Tibial artery (tissue), 4 donors: ENCODE measurements around the gene GABRB3.

Source experiments
- DNase-seq, 2 donors: peaks; one replicate each; pipeline ENCODE4 v3.0.0-alpha.2; 2019
- H3K27ac ChIP-seq, 2 donors: fragments of 200-600 bp; sonication (generic) in 1 of 2; 1 replicate in 1 of 2; 2 replicates in 1 of 2; pipeline ENCODE4 v1.5.1; 2018 to 2019; ENCODE audit warnings: mild to moderate bottlenecking in 1 of 2
- H3K27me3 ChIP-seq, 2 donors: fragments of 200-600 bp; sonication (generic) in 1 of 2; one replicate each; pipeline versions ENCODE4 v1.5.1 to v1.6.0; 2016 to 2019
- H3K36me3 ChIP-seq, 3 donors: fragments of 200-600 bp; sonication (generic) in 2 of 3; one replicate each; pipeline ENCODE4 v1.5.1; 2016 to 2019; ENCODE audit warnings: mild to moderate bottlenecking in 2 of 3
- H3K4me1 ChIP-seq, 4 donors: fragments of 200-600 bp; sonication (generic) in 2 of 4; 1 replicate in 3 of 4; 2 replicates in 1 of 4; pipeline ENCODE4 v1.5.1; 2016 to 2019
- H3K4me3 ChIP-seq, 2 donors: fragments of 200-600 bp; sonication (generic) in 1 of 2; 1 replicate in 1 of 2; 2 replicates in 1 of 2; pipeline ENCODE4 v1.5.1; 2018 to 2019; ENCODE audit warnings: mild to moderate bottlenecking in 2 of 2
- H3K9me3 ChIP-seq, 3 donors: fragments of 200-600 bp; sonication (generic) in 1 of 3; one replicate each; pipeline ENCODE4 v1.5.1; 2016 to 2019
- intact Hi-C: fragments of 100-400 bp; cut with DNase I; formaldehyde crosslinking; loops from one replicate; pipeline ENCODE4 v1.15.0; 2023; ENCODE audit warnings: low total_unique reads
- TF ChIP-seq, protein P1 (sequence below), 2 experiments: fragments of 200-600 bp in 1 of 2; fragments of 450-650 bp in 1 of 2; IDR thresholded peaks; one replicate each; pipeline ENCODE4 v1.5.1; 2017 to 2019; ENCODE audit warnings: antibody characterized with exemption in 2 of 2, mild to moderate bottlenecking in 1 of 2, moderate library complexity in 1 of 2

GABRB3 gene

DNA sequence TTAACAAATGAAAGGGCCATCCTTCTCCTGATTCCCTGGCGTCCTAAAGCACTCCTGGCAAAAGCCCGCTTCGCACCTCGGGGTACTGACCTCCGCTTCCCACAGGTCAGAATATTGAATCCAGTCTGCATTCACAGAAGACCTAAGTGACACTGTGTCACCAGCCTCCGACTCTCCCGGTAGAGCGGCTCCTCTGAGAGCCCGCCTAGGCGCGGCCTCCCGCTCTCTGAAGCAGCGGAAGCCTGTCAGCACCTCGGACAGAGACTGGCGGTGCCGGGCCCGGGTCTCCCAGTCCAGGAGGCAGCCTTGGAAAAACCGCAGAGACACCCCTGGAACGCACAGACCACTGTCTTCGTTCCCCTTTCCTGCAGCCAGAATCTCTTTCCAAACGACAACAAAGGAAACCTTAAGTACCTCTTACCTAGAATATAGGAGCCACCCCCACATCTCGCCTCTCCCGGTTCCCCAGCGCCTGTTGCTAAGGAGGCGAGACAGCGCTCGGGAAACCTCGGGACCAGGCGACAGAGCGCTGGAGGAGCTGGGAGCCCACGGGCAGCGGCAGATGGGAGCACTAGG is 1.2 kb downstream of the GABRB3 start:
- H3K9me3 ChIP-seq, result no peaks in the 10 kb centered on the region
- peak overlapping the region; percentile 41 to 55 for H3K4me3 ChIP-seq
- DNase-seq, result no peak
- peaks cover 0 to 51% of the 10 kb centered on the region in 2 donors for H3K27me3 ChIP-seq
- TF ChIP-seq, protein P1, sequence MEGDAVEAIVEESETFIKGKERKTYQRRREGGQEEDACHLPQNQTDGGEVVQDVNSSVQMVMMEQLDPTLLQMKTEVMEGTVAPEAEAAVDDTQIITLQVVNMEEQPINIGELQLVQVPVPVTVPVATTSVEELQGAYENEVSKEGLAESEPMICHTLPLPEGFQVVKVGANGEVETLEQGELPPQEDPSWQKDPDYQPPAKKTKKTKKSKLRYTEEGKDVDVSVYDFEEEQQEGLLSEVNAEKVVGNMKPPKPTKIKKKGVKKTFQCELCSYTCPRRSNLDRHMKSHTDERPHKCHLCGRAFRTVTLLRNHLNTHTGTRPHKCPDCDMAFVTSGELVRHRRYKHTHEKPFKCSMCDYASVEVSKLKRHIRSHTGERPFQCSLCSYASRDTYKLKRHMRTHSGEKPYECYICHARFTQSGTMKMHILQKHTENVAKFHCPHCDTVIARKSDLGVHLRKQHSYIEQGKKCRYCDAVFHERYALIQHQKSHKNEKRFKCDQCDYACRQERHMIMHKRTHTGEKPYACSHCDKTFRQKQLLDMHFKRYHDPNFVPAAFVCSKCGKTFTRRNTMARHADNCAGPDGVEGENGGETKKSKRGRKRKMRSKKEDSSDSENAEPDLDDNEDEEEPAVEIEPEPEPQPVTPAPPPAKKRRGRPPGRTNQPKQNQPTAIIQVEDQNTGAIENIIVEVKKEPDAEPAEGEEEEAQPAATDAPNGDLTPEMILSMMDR (IDR thresholded peaks at IDR 0.05), result no peak
- no peak overlapping the region for H3K27ac ChIP-seq
- intact Hi-C loops, result no loop called here
- no peaks in the 10 kb centered on the region for H3K36me3 ChIP-seq
- H3K4me1 ChIP-seq, result peaks cover 0 to 26% (median 20%) of the 10 kb centered on the region in 4 donors

GRCh38 chr15:26771168-26771567 is 1.7 kb downstream of the GABRB3 start:
- intact Hi-C loops, result no loop called here
- no peaks in the 10 kb centered on the region for H3K36me3 ChIP-seq
- peaks cover 0 to 51% of the 10 kb centered on the region in 2 donors for H3K27me3 ChIP-seq
- TF ChIP-seq, protein P1 (IDR thresholded peaks at IDR 0.05), result no peak
- no peak overlapping the region for H3K27ac ChIP-seq
- DNase-seq, result no peak
- peaks cover 0 to 26% (median 20%) of the 10 kb centered on the region in 4 donors for H3K4me1 ChIP-seq
- no peaks in the 10 kb centered on the region for H3K9me3 ChIP-seq
- H3K4me3 ChIP-seq, result no peak overlapping the region

DNA sequence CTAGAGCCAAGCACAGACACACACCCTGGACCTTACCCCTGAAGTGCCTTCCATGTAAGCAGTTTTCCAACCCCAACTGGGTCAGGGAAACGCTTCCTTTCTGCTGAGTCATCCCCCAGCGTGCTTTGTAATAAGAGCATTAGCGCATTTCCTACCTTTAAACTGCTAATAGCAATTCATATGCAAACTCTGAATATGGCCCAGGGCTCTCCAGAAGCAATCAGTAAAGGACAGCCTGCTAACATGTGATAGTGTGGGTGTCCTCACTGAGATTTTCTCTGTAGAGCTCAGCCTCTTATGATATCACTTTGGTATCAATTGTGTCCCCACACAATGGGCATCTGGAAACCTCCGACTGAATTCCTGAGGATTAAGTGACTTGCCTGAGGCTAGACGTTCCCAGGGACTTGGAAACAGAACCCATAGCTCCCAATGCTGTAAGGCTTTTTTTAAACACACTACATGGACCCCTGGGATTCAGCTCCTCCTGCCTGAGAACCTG is 5.6 kb downstream of the GABRB3 start:
- H3K27me3 ChIP-seq, result peaks cover 0 to 28% of the 10 kb centered on the region in 2 donors
- no peak for DNase-seq
- TF ChIP-seq, protein P1 (IDR thresholded peaks at IDR 0.05), result no peak

DNA sequence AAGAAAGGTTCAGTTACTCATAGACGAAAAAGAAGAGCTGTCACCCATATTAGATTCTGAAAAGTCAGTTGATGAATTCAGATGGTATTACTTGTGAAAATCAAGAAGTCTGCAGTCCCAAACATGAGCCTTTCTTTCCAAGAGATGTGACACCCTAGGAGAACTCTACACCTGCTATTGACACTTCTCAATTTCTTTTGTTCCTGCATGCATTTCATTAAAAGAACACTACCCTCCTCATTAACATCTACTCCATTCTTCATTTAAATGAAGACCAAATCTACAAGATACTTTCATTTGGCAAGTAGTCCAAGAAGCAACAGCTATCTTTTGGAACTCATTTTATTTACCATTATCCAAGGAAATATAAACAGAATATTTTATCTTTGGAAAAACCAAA is 6.6 kb downstream of the GABRB3 start:
- no peaks in the 10 kb centered on the region for H3K4me1 ChIP-seq
- no peak for DNase-seq
- no peak overlapping the region for H3K4me3 ChIP-seq
- intact Hi-C loops, result no loop called here
- H3K9me3 ChIP-seq, result no peaks in the 10 kb centered on the region
- TF ChIP-seq, protein P1 (IDR thresholded peaks at IDR 0.05), result no peak
- H3K27me3 ChIP-seq, result peaks cover 0 to 19% of the 10 kb centered on the region in 2 donors
- H3K27ac ChIP-seq, result no peak overlapping the region
- H3K36me3 ChIP-seq, result no peaks in the 10 kb centered on the region

More for the DNA sequence above, 5.6 kb downstream of the GABRB3 start:
- intact Hi-C loops, result no loop called here
- Histone ChIP-seq H3K9me3 (no peaks in the 10 kb centered on the region), H3K4me3 (no peak overlapping the region), H3K4me1 (peaks cover 0 to 9% (median 7%) of the 10 kb centered on the region in 4 donors), H3K36me3 (no peaks in the 10 kb centered on the region), H3K27ac (no peak overlapping the region)

GRCh38 chr15:26759986-26760385 is 12.9 kb downstream of the GABRB3 start:
- Histone ChIP-seq H3K9me3 (no peaks in the 10 kb centered on the region), H3K27me3 (no peaks in the 10 kb centered on the region), H3K4me1 (no peaks in the 10 kb centered on the region), H3K36me3 (no peaks in the 10 kb centered on the region), H3K27ac (no peak overlapping the region), H3K4me3 (no peak overlapping the region)
- no peak for DNase-seq
- TF ChIP-seq, protein P1 (IDR thresholded peaks at IDR 0.05), result no peak
- intact Hi-C loops, result no loop called here
